HepG2 (cell line): ENCODE data around the gene ACAD11. TPM values are rescaled to one million over a fixed set of nuclear protein-coding genes. Genes with fewer than 3 reads are reported as not detected.

Experiments
- ATAC-seq: fragments of 200-7000 bp; cut with Tn5 transposase; 3 replicates; pipeline ENCODE4 v1.9.1; 2020; ENCODE audit warnings: mild to moderate bottlenecking, moderate library complexity
- BruUV-seq: library from RNA; stranded (reverse); fragments of 400-500 nt; replicated peaks from 2 replicates; lab custom pipeline; 2021; lab: Mats Ljungman, UMichigan
- CTCF ChIA-PET: fragments of 300-600 bp; formaldehyde crosslinking; extraction: SDS; loops from one replicate; lab custom pipeline; 2021; ENCODE audit warnings: low total read pairs, inconsistent platforms, low intra/inter-chr PET ratio; lab: Yijun Ruan, JAX
- POLR2A ChIA-PET: fragments of 350-600 bp; sonication (Branson Sonifier 250); formaldehyde crosslinking; loops from one replicate; lab custom pipeline; 2020; ENCODE audit warnings: antibody characterized with exemption, inconsistent platforms; lab: Yijun Ruan, JAX
- DNase-seq: peaks from one replicate; pipeline ENCODE4 v3.0.0-alpha.2; 2015; ENCODE audit warnings: low spot score
- FAIRE-seq: peaks from 3 replicates; lab custom pipeline; 2011; peaks lifted over from hg19 to GRCh38; lab: Jason Lieb, UNC
- H2AFZ ChIP-seq: one replicate; pipeline ENCODE4 v1.6.1; 2011; ENCODE audit warnings: low read length, inconsistent platforms
- H3K27ac ChIP-seq: fragments of 300-600 bp; 3 replicates; pipeline ENCODE4 v1.8.0; 2011; ENCODE audit warnings: mixed run types, mild to moderate bottlenecking, mixed read lengths, low read length, inconsistent platforms; ENCODE audit not compliant: insufficient read depth; ENCODE audit errors: extremely low read length
- H3K27me3 ChIP-seq, 2 experiments: fragments of 200-600 bp in 1 of 2; 2 replicates in 1 of 2; 3 replicates in 1 of 2; pipeline versions ENCODE4 v1.6.0 to v1.8.0; 2011; ENCODE audit warnings: low read length in 2 of 2, mild to moderate bottlenecking in 2 of 2, moderate library complexity in 2 of 2, inconsistent platforms in 1 of 2; ENCODE audit not compliant: insufficient read depth in 2 of 2, control insufficient read depth in 1 of 2
- H3K36me3 ChIP-seq, 2 experiments: fragments of 200-600 bp in 1 of 2; replicated peaks in 1 of 2; 2 replicates in 1 of 2; 3 replicates in 1 of 2; pipeline versions ENCODE4 v1.5.1 to v1.8.0; 2011; ENCODE audit warnings: low read length in 2 of 2, inconsistent platforms in 1 of 2; ENCODE audit not compliant: insufficient read depth in 2 of 2, control insufficient read depth in 1 of 2
- H3K4me1 ChIP-seq: 2 replicates; pipeline ENCODE4 v1.5.1; 2012; ENCODE audit warnings: low read length, inconsistent platforms; ENCODE audit not compliant: insufficient read depth
- H3K4me2 ChIP-seq: 2 replicates; pipeline ENCODE4 v1.6.0; 2011; ENCODE audit warnings: low read depth, low read length, inconsistent platforms
- H3K4me3 ChIP-seq, 3 experiments: fragments of 200-600 bp in 1 of 3; sonication (generic), shearing (Covaris generic) in 1 of 3; replicated peaks in 1 of 3; 2 replicates each; pipeline ENCODE4 v1.5.1; 2011 to 2016; ENCODE audit warnings: low read length in 3 of 3, inconsistent platforms in 2 of 3, low read depth in 2 of 3, mild to moderate bottlenecking in 2 of 3, control low read depth in 1 of 3, mixed read lengths in 1 of 3; ENCODE audit not compliant: insufficient read depth in 1 of 3
- H3K79me2 ChIP-seq: one replicate; pipeline ENCODE4 v1.6.1; 2011; ENCODE audit warnings: low read length, inconsistent platforms; ENCODE audit not compliant: insufficient read depth
- H3K9ac ChIP-seq: 2 replicates; pipeline ENCODE4 v1.6.0; 2011; ENCODE audit warnings: mild to moderate bottlenecking, low read depth, low read length, inconsistent platforms; ENCODE audit not compliant: insufficient read depth
- H3K9me3 ChIP-seq: 2 replicates; pipeline ENCODE4 v1.5.1; 2012; ENCODE audit warnings: mild to moderate bottlenecking, low read length
- H4K20me1 ChIP-seq: 2 replicates; pipeline ENCODE4 v1.6.0; 2011; ENCODE audit warnings: inconsistent platforms, mild to moderate bottlenecking, low read length, moderate library complexity; ENCODE audit not compliant: insufficient read depth
- CEBPB ChIP-seq: IDR thresholded peaks from 2 replicates; pipeline ENCODE4 v1.6.1; 2011; ENCODE audit warnings: low read depth, low read length, improper control_type of control experiment, borderline replicate concordance
- FOXK2 ChIP-seq: fragments of 450-650 bp; IDR thresholded peaks from 2 replicates; pipeline ENCODE4 v1.6.1; 2016
- KLF6 ChIP-seq: IDR thresholded peaks from 2 replicates; pipeline ENCODE4 v1.8.0; 2016; ENCODE audit warnings: missing biosample characterization, missing genetic modification reagents
- NAIF1 ChIP-seq: sonication (generic); formaldehyde crosslinking; IDR thresholded peaks from 2 replicates; pipeline ENCODE4 v1.5.0; 2020; ENCODE audit warnings: mild to moderate bottlenecking, missing genetic modification reagents, borderline replicate concordance
- PPARG ChIP-seq: conservative IDR thresholded peaks from 2 replicates; pipeline ENCODE4 v1.6.1; 2016; ENCODE audit warnings: missing biosample characterization, missing genetic modification reagents
- PRMT3 ChIP-seq: sonication (generic); formaldehyde crosslinking; IDR thresholded peaks from 2 replicates; pipeline ENCODE4 v1.8.1; 2022; ENCODE audit warnings: low read depth, mild to moderate bottlenecking, moderate library complexity, missing genetic modification reagents, borderline replicate concordance
- SMAD1 ChIP-seq: sonication (generic); formaldehyde crosslinking; IDR thresholded peaks from 2 replicates; pipeline ENCODE4 v1.4.0; 2020; ENCODE audit warnings: missing genetic modification reagents, low read depth, mild to moderate bottlenecking, borderline replicate concordance
- ZFP62 ChIP-seq: sonication (generic); formaldehyde crosslinking; IDR thresholded peaks from 2 replicates; pipeline ENCODE4 v1.4.0; 2020; ENCODE audit warnings: missing genetic modification reagents
- ZNF232 ChIP-seq: sonication (generic); formaldehyde crosslinking; IDR thresholded peaks from 2 replicates; pipeline ENCODE4 v1.4.0; 2020; ENCODE audit warnings: missing genetic modification reagents, borderline replicate concordance
- ZNF235 ChIP-seq: sonication (generic); formaldehyde crosslinking; IDR thresholded peaks from 2 replicates; pipeline ENCODE4 v1.8.1; 2023; ENCODE audit warnings: mild to moderate bottlenecking, missing genetic modification reagents, borderline replicate concordance
- ZNF317 ChIP-seq: sonication (generic); formaldehyde crosslinking; IDR thresholded peaks from 2 replicates; pipeline ENCODE4 v1.5.0; 2020; ENCODE audit warnings: mild to moderate bottlenecking, missing genetic modification reagents
- ZNF382 ChIP-seq: sonication (generic); formaldehyde crosslinking; IDR thresholded peaks from 2 replicates; pipeline ENCODE4 v1.5.0; 2020; ENCODE audit warnings: missing genetic modification reagents, mild to moderate bottlenecking, borderline replicate concordance
- ZNF44 ChIP-seq: sonication (generic); formaldehyde crosslinking; IDR thresholded peaks from 2 replicates; pipeline ENCODE4 v1.5.1; 2020; ENCODE audit warnings: mild to moderate bottlenecking, missing genetic modification reagents
- ZNF556 ChIP-seq: sonication (generic); formaldehyde crosslinking; IDR thresholded peaks from 2 replicates; pipeline ENCODE4 v1.4.0; 2020; ENCODE audit warnings: mild to moderate bottlenecking, missing genetic modification reagents, borderline replicate concordance
- ZNF564 ChIP-seq: sonication (generic); formaldehyde crosslinking; IDR thresholded peaks from 2 replicates; pipeline ENCODE4 v1.8.1; 2023; ENCODE audit warnings: mild to moderate bottlenecking, missing genetic modification reagents
- WGBS: methylation state at CpG from one replicate; pipeline ENCODE4 v1.1.6; 2017; ENCODE audit warnings: low lambda C conversion rate; 5-methylcytosine and 5-hydroxymethylcytosine counted together
- in situ Hi-C: cut with HindIII; loops from 2 replicates; pipeline ENCODE4 v1.10.0; 2017; ENCODE audit warnings: low pct_unique_long_range_greater_than_20kb; ENCODE audit not compliant: extremely low pct_ligation_motif_present
- intact Hi-C: fragments of 100-400 bp; cut with micrococcal nuclease; formaldehyde crosslinking; loops from one replicate; pipeline ENCODE4 v1.10.0; 2022; ENCODE audit not compliant: unreplicated experiment
- polyA plus RNA-seq, 8 experiments: library from polyadenylated mRNA; depleted of rRNA in 3 of 8; stranded (reverse) in 7 of 8; unstranded in 1 of 8; fragments of >200 nt; fragmentation: Illumina TruSeq in 4 of 8; extraction: Trizol in 4 of 8; gene quantifications; 2 replicates each; pipeline versions ENCODE4 v1.2.1 to v1.2.3, GENCODE V29; 2011 to 2016; ENCODE audit warnings: low read depth in 4 of 8, missing spikeins in 1 of 8, mixed read lengths in 1 of 8; ENCODE audit not compliant: insufficient read depth in 1 of 8
- total RNA-seq, 5 experiments: library from RNA; depleted of rRNA; stranded (reverse); fragments of >200 nt; fragmentation: Illumina TruSeq; extraction: Trizol; gene quantifications; 2 replicates each; pipeline ENCODE4 v1.2.3, GENCODE V29; 2016; ENCODE audit warnings: low read depth in 1 of 5
- TF ChIP-seq, protein P1 (sequence below): sonication (generic); formaldehyde crosslinking; IDR thresholded peaks from 2 replicates; pipeline ENCODE4 v1.5.0; 2020; ENCODE audit warnings: mild to moderate bottlenecking, missing genetic modification reagents
- TF ChIP-seq, protein P2 (sequence below): sonication (generic); formaldehyde crosslinking; IDR thresholded peaks from 2 replicates; pipeline ENCODE4 v1.4.0; 2020; ENCODE audit warnings: missing genetic modification reagents
- TF ChIP-seq, protein P3 (sequence below): sonication (generic); formaldehyde crosslinking; IDR thresholded peaks from 2 replicates; pipeline ENCODE4 v1.8.1; 2023; ENCODE audit warnings: missing genetic modification reagents, inconsistent platforms, borderline replicate concordance
- TF ChIP-seq, protein P4 (sequence below): sonication (generic); formaldehyde crosslinking; IDR thresholded peaks from 2 replicates; pipeline ENCODE4 v1.4.0; 2020; ENCODE audit warnings: mild to moderate bottlenecking, missing genetic modification reagents

ACAD11 gene
- total and polyA plus RNA-seq, 2 of the 13 experiments (the other 11 are each of a cell fraction or from before 2014, with no cell fraction given), result 30.6 to 56.9 TPM

DNA sequence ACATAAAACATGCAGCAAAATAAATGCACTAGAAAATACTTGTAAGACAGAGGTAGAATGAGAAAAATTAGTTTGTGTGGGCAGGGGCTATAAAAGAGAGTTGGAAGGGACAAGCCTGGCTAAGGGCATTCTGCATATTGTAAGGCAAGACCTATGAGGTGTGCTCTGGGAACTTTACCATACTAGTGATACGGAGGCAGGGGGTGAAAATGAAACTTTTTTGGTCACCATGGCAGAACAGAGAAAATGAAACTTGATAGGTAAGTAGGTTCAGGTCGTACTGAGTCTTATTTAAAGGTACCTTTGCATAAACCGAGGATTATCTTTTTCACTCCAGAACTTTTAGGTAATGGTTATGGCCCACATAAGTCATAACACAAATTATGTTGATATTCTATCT, 137.3 kb downstream of the ACAD11 start:
- H3K27me3 ChIP-seq, result no peaks in the 10 kb centered on the region

GRCh38 chr3:132521901-132522300, 137.7 kb downstream of the ACAD11 start:
- no peaks in the 10 kb centered on the region for H3K4me1 ChIP-seq
- no peak overlapping the region for H3K9ac ChIP-seq
- ChIA-PET POLR2A (no interaction called here), CTCF (no interaction called here)
- no peaks in the 10 kb centered on the region for H3K9me3 ChIP-seq
- H3K4me2 ChIP-seq, result no peak overlapping the region
- FAIRE-seq, result no peak
- no peak for ATAC-seq
- WGBS, result 93% methylated on average over 5 of the region's 5 CpGs
- no peak overlapping the region for H2AFZ ChIP-seq
- H3K36me3 ChIP-seq, result peaks cover 4 to 30% of the 10 kb centered on the region in 2 experiments
- no peaks in the 10 kb centered on the region for H3K27me3 ChIP-seq
- no peak overlapping the region for H3K4me3 ChIP-seq
- BruUV-seq, result no TSS peak
- no peak for DNase-seq
- intact Hi-C loops (no loop called here), in situ Hi-C loops (no loop called here)
- H4K20me1 ChIP-seq, result no peaks in the 10 kb centered on the region
- H3K27ac ChIP-seq, result no peak overlapping the region
- H3K79me2 ChIP-seq, result no peaks in the 10 kb centered on the region
- TF ChIP-seq KLF6 (no peak), ZNF564 (CRISPR knock-in tag) (no peak), ZFP62 (CRISPR knock-in tag) (no peak), ZNF44 (CRISPR knock-in tag) (no peak), ZNF382 (CRISPR knock-in tag) (no peak), ZNF317 (no peak)
- TF ChIP-seq, protein P1, sequence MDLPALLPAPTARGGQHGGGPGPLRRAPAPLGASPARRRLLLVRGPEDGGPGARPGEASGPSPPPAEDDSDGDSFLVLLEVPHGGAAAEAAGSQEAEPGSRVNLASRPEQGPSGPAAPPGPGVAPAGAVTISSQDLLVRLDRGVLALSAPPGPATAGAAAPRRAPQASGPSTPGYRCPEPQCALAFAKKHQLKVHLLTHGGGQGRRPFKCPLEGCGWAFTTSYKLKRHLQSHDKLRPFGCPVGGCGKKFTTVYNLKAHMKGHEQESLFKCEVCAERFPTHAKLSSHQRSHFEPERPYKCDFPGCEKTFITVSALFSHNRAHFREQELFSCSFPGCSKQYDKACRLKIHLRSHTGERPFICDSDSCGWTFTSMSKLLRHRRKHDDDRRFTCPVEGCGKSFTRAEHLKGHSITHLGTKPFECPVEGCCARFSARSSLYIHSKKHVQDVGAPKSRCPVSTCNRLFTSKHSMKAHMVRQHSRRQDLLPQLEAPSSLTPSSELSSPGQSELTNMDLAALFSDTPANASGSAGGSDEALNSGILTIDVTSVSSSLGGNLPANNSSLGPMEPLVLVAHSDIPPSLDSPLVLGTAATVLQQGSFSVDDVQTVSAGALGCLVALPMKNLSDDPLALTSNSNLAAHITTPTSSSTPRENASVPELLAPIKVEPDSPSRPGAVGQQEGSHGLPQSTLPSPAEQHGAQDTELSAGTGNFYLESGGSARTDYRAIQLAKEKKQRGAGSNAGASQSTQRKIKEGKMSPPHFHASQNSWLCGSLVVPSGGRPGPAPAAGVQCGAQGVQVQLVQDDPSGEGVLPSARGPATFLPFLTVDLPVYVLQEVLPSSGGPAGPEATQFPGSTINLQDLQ (CRISPR knock-in tag), result no peak
- TF ChIP-seq, protein P2, sequence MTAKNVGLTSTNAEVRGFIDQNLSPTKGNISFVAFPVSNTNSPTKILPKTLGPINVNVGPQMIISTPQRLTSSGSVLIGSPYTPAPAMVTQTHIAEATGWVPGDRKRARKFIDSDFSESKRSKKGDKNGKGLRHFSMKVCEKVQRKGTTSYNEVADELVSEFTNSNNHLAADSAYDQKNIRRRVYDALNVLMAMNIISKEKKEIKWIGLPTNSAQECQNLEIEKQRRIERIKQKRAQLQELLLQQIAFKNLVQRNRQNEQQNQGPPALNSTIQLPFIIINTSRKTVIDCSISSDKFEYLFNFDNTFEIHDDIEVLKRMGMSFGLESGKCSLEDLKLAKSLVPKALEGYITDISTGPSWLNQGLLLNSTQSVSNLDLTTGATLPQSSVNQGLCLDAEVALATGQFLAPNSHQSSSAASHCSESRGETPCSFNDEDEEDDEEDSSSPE, result no peak

More for the DNA sequence above, 137.3 kb downstream of the ACAD11 start:
- Histone ChIP-seq H3K4me1 (no peaks in the 10 kb centered on the region), H3K27ac (no peak overlapping the region), H3K9me3 (no peaks in the 10 kb centered on the region), H3K79me2 (no peaks in the 10 kb centered on the region), H2AFZ (no peak overlapping the region), H3K4me3 (no peak overlapping the region), H3K4me2 (no peak overlapping the region), H4K20me1 (no peaks in the 10 kb centered on the region), H3K9ac (no peak overlapping the region), H3K36me3 (peaks cover 4 to 28% of the 10 kb centered on the region in 2 experiments)
- WGBS, result 79% methylated on average over 3 of the region's 3 CpGs
- TF ChIP-seq, protein P3, sequence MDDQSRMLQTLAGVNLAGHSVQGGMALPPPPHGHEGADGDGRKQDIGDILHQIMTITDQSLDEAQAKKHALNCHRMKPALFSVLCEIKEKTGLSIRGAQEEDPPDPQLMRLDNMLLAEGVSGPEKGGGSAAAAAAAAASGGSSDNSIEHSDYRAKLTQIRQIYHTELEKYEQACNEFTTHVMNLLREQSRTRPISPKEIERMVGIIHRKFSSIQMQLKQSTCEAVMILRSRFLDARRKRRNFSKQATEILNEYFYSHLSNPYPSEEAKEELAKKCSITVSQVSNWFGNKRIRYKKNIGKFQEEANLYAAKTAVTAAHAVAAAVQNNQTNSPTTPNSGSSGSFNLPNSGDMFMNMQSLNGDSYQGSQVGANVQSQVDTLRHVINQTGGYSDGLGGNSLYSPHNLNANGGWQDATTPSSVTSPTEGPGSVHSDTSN, result no peak
- TF ChIP-seq SMAD1 (no peak), PRMT3 (CRISPR knock-in tag) (no peak), NAIF1 (CRISPR knock-in tag) (no peak), ZNF235 (no peak), CEBPB (no peak), ZNF232 (CRISPR knock-in tag) (no peak), FOXK2 (no peak), PPARG (CRISPR knock-in tag) (no peak), ZNF556 (CRISPR knock-in tag) (no peak)
- TF ChIP-seq, protein P4, sequence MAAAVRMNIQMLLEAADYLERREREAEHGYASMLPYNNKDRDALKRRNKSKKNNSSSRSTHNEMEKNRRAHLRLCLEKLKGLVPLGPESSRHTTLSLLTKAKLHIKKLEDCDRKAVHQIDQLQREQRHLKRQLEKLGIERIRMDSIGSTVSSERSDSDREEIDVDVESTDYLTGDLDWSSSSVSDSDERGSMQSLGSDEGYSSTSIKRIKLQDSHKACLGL, result no peak
- CTCF ChIA-PET, result no interaction called here
- ATAC-seq (no peak), FAIRE-seq (no peak), DNase-seq (no peak)
- intact Hi-C loops (no loop called here), in situ Hi-C loops (no loop called here)
- POLR2A ChIA-PET, result no interaction called here
- no TSS peak for BruUV-seq
